H1 (cell line): ENCODE results near the gene SLC19A3. TPM values are rescaled to one million over a fixed set of nuclear protein-coding genes. Genes with fewer than 3 reads are reported as not detected.

Experiments
- CTCF ChIA-PET: fragments of 300-600 bp; sonication (Branson Sonifier 250); formaldehyde crosslinking; loops from one replicate; lab custom pipeline; 2021; ENCODE audit not compliant: partially characterized antibody; lab: Charles Lee
- POLR2A ChIA-PET: fragments of 300-600 bp; sonication (Branson Sonifier 250); formaldehyde crosslinking; loops from one replicate; lab custom pipeline; 2021; ENCODE audit warnings: inconsistent platforms; ENCODE audit not compliant: partially characterized antibody; lab: Charles Lee
- DNase-seq, 2 experiments: peaks; one replicate each; pipeline versions ENCODE4 v3.0.0 to v3.0.0-alpha.2; 2010 to 2022; ENCODE audit warnings: low spot score in 2 of 2, low read depth in 1 of 2, mixed read lengths in 1 of 2
- FAIRE-seq: peaks from 2 replicates; lab custom pipeline; 2011; peaks lifted over from hg19 to GRCh38; lab: Jason Lieb, UNC
- H2AFZ ChIP-seq: 2 replicates; pipeline ENCODE4 v1.8.1; 2012; ENCODE audit warnings: low read length, inconsistent platforms
- H2AK5ac ChIP-seq: 2 replicates; pipeline ENCODE4 v1.6.1; 2013; ENCODE audit warnings: low read depth, low read length
- H2BK120ac ChIP-seq: replicated peaks from 2 replicates; pipeline ENCODE3; 2013; ENCODE audit warnings: low read depth, low read length, inconsistent platforms
- H2BK12ac ChIP-seq: 2 replicates; pipeline ENCODE4 v1.6.1; 2013; ENCODE audit warnings: low read depth, low read length
- H2BK15ac ChIP-seq: 2 replicates; pipeline ENCODE4 v1.6.1; 2013; ENCODE audit warnings: low read length
- H2BK20ac ChIP-seq: 2 replicates; pipeline ENCODE4 v1.6.1; 2013; ENCODE audit warnings: low read length
- H2BK5ac ChIP-seq: 2 replicates; pipeline ENCODE4 v1.6.1; 2013; ENCODE audit warnings: low read depth, low read length
- H3K14ac ChIP-seq: 2 replicates; pipeline ENCODE4 v1.6.1; 2013; ENCODE audit warnings: inconsistent platforms; ENCODE audit not compliant: insufficient read length
- H3K18ac ChIP-seq: 2 replicates; pipeline ENCODE4 v1.6.1; 2013; ENCODE audit warnings: low read length; ENCODE audit errors: extremely low read depth
- H3K23ac ChIP-seq: 2 replicates; pipeline ENCODE4 v1.6.1; 2013; ENCODE audit warnings: inconsistent platforms; ENCODE audit not compliant: insufficient read length
- H3K23me2 ChIP-seq: 2 replicates; pipeline ENCODE4 v1.6.1; 2013; ENCODE audit warnings: low read depth, low read length
- H3K27ac ChIP-seq: 2 replicates; pipeline ENCODE4 v1.6.1; 2011; ENCODE audit warnings: low read depth, low read length, inconsistent platforms
- H3K27me3 ChIP-seq, 4 experiments: replicated peaks in 1 of 4; 1 replicate in 1 of 4; 2 replicates in 3 of 4; pipeline versions ENCODE4 v1.6.1 to v1.8.1; 2011 to 2013; ENCODE audit warnings: low read length in 3 of 4, mild to moderate bottlenecking in 3 of 4, inconsistent platforms in 2 of 4, mixed read lengths in 2 of 4, moderate library complexity in 1 of 4; ENCODE audit not compliant: control insufficient read depth in 3 of 4, insufficient read depth in 3 of 4; ENCODE audit errors: extremely low read depth in 1 of 4
- H3K36me3 ChIP-seq, 4 experiments: 2 replicates each; pipeline versions ENCODE4 v1.6.1 to v1.8.1; 2011 to 2013; ENCODE audit warnings: mild to moderate bottlenecking in 4 of 4, low read length in 3 of 4, moderate library complexity in 2 of 4, control low read depth in 1 of 4, inconsistent platforms in 1 of 4; ENCODE audit not compliant: insufficient read depth in 4 of 4, control insufficient read depth in 2 of 4
- H3K4ac ChIP-seq: replicated peaks from 2 replicates; pipeline ENCODE3; 2013; ENCODE audit warnings: low read length, low read depth, mixed read lengths, inconsistent platforms; ENCODE audit not compliant: insufficient read length
- H3K4me1 ChIP-seq, 4 experiments: replicated peaks in 1 of 4; 1 replicate in 1 of 4; 2 replicates in 3 of 4; pipeline versions ENCODE4 v1.6.1 to v1.8.1; 2011 to 2013; ENCODE audit warnings: low read length in 3 of 4, inconsistent platforms in 2 of 4, mixed read lengths in 1 of 4; ENCODE audit not compliant: insufficient read depth in 4 of 4, control insufficient read depth in 3 of 4
- H3K4me2 ChIP-seq, 2 experiments: 2 replicates each; pipeline versions ENCODE4 v1.6.1 to v1.8.1; 2011 to 2013; ENCODE audit warnings: low read depth in 2 of 2, low read length in 2 of 2, control low read depth in 1 of 2, inconsistent platforms in 1 of 2, mild to moderate bottlenecking in 1 of 2; ENCODE audit not compliant: insufficient read depth in 1 of 2
- H3K4me3 ChIP-seq, 4 experiments: fragments of 200-600, 300-600 bp in 1 of 4; sonication (generic), shearing (Covaris generic), sonication (Bioruptor Twin) in 1 of 4; 2 replicates each; pipeline versions ENCODE4 v1.5.1 to v1.8.1; 2011 to 2016; ENCODE audit warnings: low read length in 4 of 4, low read depth in 3 of 4, control low read depth in 2 of 4, inconsistent platforms in 2 of 4, mild to moderate bottlenecking in 2 of 4, mixed read lengths in 1 of 4, moderate library complexity in 1 of 4; ENCODE audit not compliant: insufficient read depth in 2 of 4; ENCODE audit errors: extremely low read depth in 1 of 4
- H3K56ac ChIP-seq: replicated peaks from 2 replicates; pipeline ENCODE3; 2013; ENCODE audit warnings: low read depth, mild to moderate bottlenecking, mixed read lengths, low read length, inconsistent platforms; ENCODE audit not compliant: insufficient read length
- H3K79me1 ChIP-seq: 2 replicates; pipeline ENCODE4 v1.6.1; 2013; ENCODE audit warnings: low read depth, low read length, control low read depth
- H3K79me2 ChIP-seq, 2 experiments: 2 replicates each; pipeline versions ENCODE4 v1.6.1 to v1.8.1; 2012 to 2013; ENCODE audit warnings: low read length in 2 of 2, mild to moderate bottlenecking in 2 of 2, inconsistent platforms in 1 of 2; ENCODE audit not compliant: insufficient read depth in 2 of 2, control insufficient read depth in 1 of 2
- H3K9ac ChIP-seq, 4 experiments: replicated peaks in 1 of 4; 1 replicate in 1 of 4; 2 replicates in 3 of 4; pipeline versions ENCODE4 v1.6.1 to v1.8.1; 2011 to 2013; ENCODE audit warnings: low read depth in 3 of 4, low read length in 3 of 4, control low read depth in 2 of 4, mild to moderate bottlenecking in 2 of 4, moderate library complexity in 2 of 4, inconsistent platforms in 1 of 4; ENCODE audit errors: extremely low read depth in 1 of 4
- H3K9me3 ChIP-seq, 2 experiments: 2 replicates each; pipeline versions ENCODE4 v1.6.1 to v1.8.1; 2012 to 2013; ENCODE audit warnings: mild to moderate bottlenecking in 2 of 2, moderate library complexity in 2 of 2, control low read depth in 1 of 2, inconsistent platforms in 1 of 2, low read depth in 1 of 2, low read length in 1 of 2, mixed read lengths in 1 of 2; ENCODE audit not compliant: insufficient read depth in 2 of 2
- H4K20me1 ChIP-seq, 2 experiments: replicated peaks in 1 of 2; 2 replicates each; pipeline versions ENCODE3 to v1.8.1; 2011 to 2013; ENCODE audit warnings: inconsistent platforms in 2 of 2, low read length in 2 of 2, mild to moderate bottlenecking in 1 of 2; ENCODE audit not compliant: insufficient read depth in 2 of 2, control insufficient read depth in 1 of 2
- H4K5ac ChIP-seq: 2 replicates; pipeline ENCODE4 v1.6.1; 2013; ENCODE audit warnings: low read length, low read depth, mixed read lengths, inconsistent platforms; ENCODE audit not compliant: insufficient read length
- H4K8ac ChIP-seq: 2 replicates; pipeline ENCODE4 v1.8.0; 2013; ENCODE audit warnings: mild to moderate bottlenecking, moderate library complexity, low read length, inconsistent platforms; ENCODE audit not compliant: insufficient read depth; ENCODE audit errors: extremely low read depth
- H4K91ac ChIP-seq: replicated peaks from 2 replicates; pipeline ENCODE3; 2013; ENCODE audit warnings: low read length, mixed read lengths, inconsistent platforms; ENCODE audit not compliant: insufficient read length
- BACH1 ChIP-seq: IDR thresholded peaks from 2 replicates; pipeline ENCODE4 v1.6.1; 2012; ENCODE audit warnings: low read length, improper control_type of control experiment
- CHD2 ChIP-seq: IDR thresholded peaks from 2 replicates; pipeline ENCODE4 v1.6.1; 2012; ENCODE audit warnings: low read length, improper control_type of control experiment
- EZH2 ChIP-seq: fragments of 200-600 bp; sonication (generic); IDR thresholded peaks from 2 replicates; pipeline ENCODE4 v1.7.1; 2012; ENCODE audit warnings: low read depth, mild to moderate bottlenecking, moderate library complexity, low read length, inconsistent platforms; ENCODE audit not compliant: severe bottlenecking
- GTF2F1 ChIP-seq: IDR thresholded peaks from 2 replicates; pipeline ENCODE4 v1.6.1; 2012; ENCODE audit warnings: low read depth, low read length, improper control_type of control experiment, borderline replicate concordance
- HDAC6 ChIP-seq: IDR thresholded peaks from one replicate; pipeline ENCODE4 v1.7.1; 2012; ENCODE audit warnings: low read depth, mild to moderate bottlenecking, inconsistent platforms, low read length, moderate library complexity
- JUND ChIP-seq: IDR thresholded peaks from 2 replicates; pipeline ENCODE4 v1.6.1; 2011; ENCODE audit warnings: mild to moderate bottlenecking, improper control_type of control experiment, low read length
- KDM1A ChIP-seq: fragments of 200-600, 300-600 bp; sonication (generic); IDR thresholded peaks from 2 replicates; pipeline ENCODE4 v1.7.1; 2016; ENCODE audit warnings: mild to moderate bottlenecking, low read length, borderline replicate concordance
- KDM5A ChIP-seq: fragments of 200-600 bp; IDR thresholded peaks from 2 replicates; pipeline ENCODE4 v1.7.1; 2012; ENCODE audit warnings: mild to moderate bottlenecking, low read length, inconsistent platforms, mixed read lengths
- NANOG ChIP-seq: IDR thresholded peaks from 2 replicates; pipeline ENCODE4 v1.6.1; 2011; ENCODE audit warnings: low read length, low read depth, mild to moderate bottlenecking, inconsistent platforms; ENCODE audit not compliant: insufficient read depth, poor library complexity, severe bottlenecking
- RBBP5 ChIP-seq: IDR thresholded peaks from 2 replicates; pipeline ENCODE4 v1.7.1; 2012; ENCODE audit warnings: low read depth, mild to moderate bottlenecking, inconsistent platforms, low read length, moderate library complexity, borderline replicate concordance
- SAP30 ChIP-seq: fragments of 300-600 bp; sonication (generic); IDR thresholded peaks from 2 replicates; pipeline ENCODE4 v1.7.1; 2012; ENCODE audit warnings: low read length, moderate library complexity, mild to moderate bottlenecking, inconsistent platforms; ENCODE audit not compliant: insufficient read depth, insufficient replicate concordance
- SP1 ChIP-seq: IDR thresholded peaks from 2 replicates; pipeline ENCODE4 v1.6.1; 2011; ENCODE audit warnings: low read depth, low read length
- WGBS, 2 experiments: shearing (Covaris generic) in 1 of 2; methylation state at CpG; one replicate each; pipeline versions ENCODE4 v1.1.6 to v1.1.7; 2013 to 2015; ENCODE audit warnings: low lambda C conversion rate in 2 of 2, mixed read lengths in 2 of 2, inconsistent platforms in 1 of 2, low coverage in 1 of 2, missing lambda C conversion rate in 1 of 2; ENCODE audit not compliant: insufficient replicate concordance in 2 of 2, insufficient coverage in 1 of 2, insufficient read length in 1 of 2; ENCODE audit errors: extremely low coverage in 1 of 2, missing lambda C conversion rate in 1 of 2; 5-methylcytosine and 5-hydroxymethylcytosine counted together
- polyA plus RNA-seq, 7 experiments: library from polyadenylated mRNA; depleted of rRNA in 3 of 7; stranded (reverse) in 5 of 7; unstranded in 2 of 7; fragments of >200 nt in 5 of 7; fragments of 200-250 nt in 2 of 7; gene quantifications; 1 replicate in 5 of 7; 2 replicates in 1 of 7; 4 replicates in 1 of 7; pipeline versions ENCODE4 v1.2.1 to v1.2.3, GENCODE V29; 2011 to 2013; ENCODE audit warnings: missing spikeins in 2 of 7, mixed read lengths in 2 of 7
- total RNA-seq: library from RNA; stranded (reverse); fragmentation: NEBNext Ultra II Directional; extraction: Animal tissue kit (Norgen Biotek cat#: 25700); gene quantifications from 2 replicates; pipeline ENCODE4 v1.2.1, GENCODE V29; 2021
- TF ChIP-seq, protein P1 (sequence below): IDR thresholded peaks from 2 replicates; pipeline ENCODE4 v1.6.1; 2012; ENCODE audit warnings: inconsistent platforms

Gene SLC19A3
- total and polyA plus RNA-seq, 2 of the 8 experiments (the other 6 are each of a cell fraction or from before 2014, with no cell fraction given) = 7.0 to 9.8 TPM

DNA sequence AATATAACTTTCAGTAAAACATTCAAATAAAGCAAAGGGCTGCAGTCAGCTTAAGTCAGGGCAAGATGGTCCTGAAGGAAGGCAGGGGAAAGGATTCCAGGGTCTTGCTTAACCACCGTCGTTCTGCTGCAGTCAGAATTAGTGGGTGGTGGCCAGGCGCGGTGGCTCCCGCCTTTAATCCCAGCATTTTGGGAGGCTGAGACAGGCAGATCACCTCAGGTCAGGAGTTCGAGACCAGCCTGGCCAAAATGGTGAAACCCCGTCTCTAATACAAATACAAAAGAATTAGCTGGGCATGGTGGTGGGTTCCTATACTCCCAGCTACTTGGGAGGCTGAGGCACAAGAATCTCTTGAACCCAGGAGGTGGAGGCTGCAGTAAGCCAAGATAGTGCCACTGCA lies 6.8 kb downstream of the SLC19A3 start:
- Histone ChIP-seq H3K23ac (no peak overlapping the region), H3K4me2 (no peak overlapping the region), H3K9ac (no peak overlapping the region), H2AK5ac (no peak overlapping the region), H3K4me1 (peaks cover 0 to 3% (median 0%) of the 10 kb centered on the region in 4 experiments; a peak in 3 of 7 replicates), H3K56ac (no peak overlapping the region)
- TF ChIP-seq HDAC6 = no peak
- no peak for TF ChIP-seq CHD2
- TF ChIP-seq SP1 = no peak
- TF ChIP-seq KDM1A = no peak
- TF ChIP-seq EZH2 = no peak
- TF ChIP-seq NANOG = no peak
- no peak for TF ChIP-seq JUND
- TF ChIP-seq, protein P1, sequence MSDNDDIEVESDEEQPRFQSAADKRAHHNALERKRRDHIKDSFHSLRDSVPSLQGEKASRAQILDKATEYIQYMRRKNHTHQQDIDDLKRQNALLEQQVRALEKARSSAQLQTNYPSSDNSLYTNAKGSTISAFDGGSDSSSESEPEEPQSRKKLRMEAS = no peak
- TF ChIP-seq SAP30 = no peak
- TF ChIP-seq KDM5A = no peak
- no peak for TF ChIP-seq BACH1
- TF ChIP-seq RBBP5 = no peak
- TF ChIP-seq GTF2F1 = no peak
- TF ChIP-seq, all 59 proteins: peak for 0
- no peak overlapping the region for H4K8ac ChIP-seq
- DNase-seq (no peak), FAIRE-seq (no peak)
- H3K14ac ChIP-seq = no peak overlapping the region
- H2BK12ac ChIP-seq = no peak overlapping the region
- CTCF ChIA-PET = interaction anchor here (1.0 to 1.5 kb wide), 3 partner anchors 49 to 55 kb away, joined by 3 to 5 read pairs (median 4); no protein-coding TSS in a partner anchor
- H3K4ac ChIP-seq = no peak overlapping the region
- no peak overlapping the region for H2BK120ac ChIP-seq
- H3K79me1 ChIP-seq = no peaks in the 10 kb centered on the region
- H3K27me3 ChIP-seq = no peaks in the 10 kb centered on the region
- H4K5ac ChIP-seq = no peak overlapping the region
- no peak overlapping the region for H3K27ac ChIP-seq
- no peaks in the 10 kb centered on the region for H3K79me2 ChIP-seq
- POLR2A ChIA-PET = no interaction called here
- no peak overlapping the region for H3K18ac ChIP-seq
- no peaks in the 10 kb centered on the region for H3K36me3 ChIP-seq
- no peaks in the 10 kb centered on the region for H3K9me3 ChIP-seq
- H3K23me2 ChIP-seq = no peaks in the 10 kb centered on the region
- H2AFZ ChIP-seq = no peak overlapping the region
- WGBS, 2 experiments = 99% methylated on average over 7 of the region's 7 CpGs; no CpG with 5 or more reads in 1 of the 2 experiments
- H2BK15ac ChIP-seq = no peak overlapping the region
- no peak overlapping the region for H2BK20ac ChIP-seq
- H4K91ac ChIP-seq = no peak overlapping the region
- H2BK5ac ChIP-seq = no peak overlapping the region
- no peak overlapping the region for H3K4me3 ChIP-seq
- H4K20me1 ChIP-seq = no peaks in the 10 kb centered on the region
